ENCODE measurements around the gene LRCH4.

The LRCH4 gene

GRCh38 chr7:100584683-100585510 lies 1.0 kb downstream of the LRCH4 start:
- peaks cover 29% of the 10 kb centered on the region for H3K4me1 ChIP-seq (ENCODE audit: control insufficient read depth, low read depth, low read length)
- H3K9me3 ChIP-seq (ENCODE audit: control insufficient read depth, low read depth, low read length): no peaks in the 10 kb centered on the region
- peak overlapping the region; percentile 80 for H3K9ac ChIP-seq (ENCODE audit: low read length)
- H3K4me3 ChIP-seq (ENCODE audit: low read length): peak overlapping the region; percentile 95
- no peak overlapping the region for H3K27ac ChIP-seq (ENCODE audit: low read length)
- peaks cover 17% of the 10 kb centered on the region for H3K36me3 ChIP-seq (ENCODE audit: control insufficient read depth, low read depth, low read length)
- H3K27me3 ChIP-seq (ENCODE audit: control insufficient read depth, insufficient read depth, low read length): peaks cover under 1% of the 10 kb centered on the region

DNA sequence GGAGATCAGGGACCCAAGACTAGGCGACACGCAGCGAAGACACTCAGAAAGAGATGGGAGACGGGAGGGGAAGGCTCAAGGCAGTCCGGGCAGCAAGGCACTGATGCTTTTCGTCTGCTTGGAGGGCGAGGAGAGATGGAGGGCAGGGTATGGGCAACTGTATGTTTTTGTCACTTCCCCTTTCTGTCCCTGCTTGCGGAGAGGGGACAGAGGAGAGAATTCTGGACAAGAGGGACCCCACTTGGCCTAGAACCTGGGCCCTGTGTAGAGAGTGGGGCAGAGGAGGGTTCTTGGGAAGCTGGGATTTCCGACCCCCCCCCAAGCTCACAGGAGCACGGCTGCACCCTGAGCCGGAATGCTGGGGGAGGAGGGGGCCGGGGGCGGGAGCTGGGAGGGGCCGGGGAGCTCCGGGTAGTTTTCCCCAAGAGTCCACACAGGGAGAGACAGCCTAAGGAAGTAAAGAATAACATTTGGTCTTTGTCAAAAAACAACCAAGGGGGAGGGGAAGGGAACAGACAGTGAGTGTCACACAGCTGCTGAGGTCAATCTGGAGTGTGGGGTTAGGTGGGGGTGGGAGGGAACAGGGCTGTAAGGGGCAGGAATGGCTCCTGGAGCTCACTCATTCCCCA lies 1.8 kb downstream of the LRCH4 start:
- Histone ChIP-seq H3K36me3 (ENCODE audit: control insufficient read depth, low read depth, low read length) (peaks cover 20% of the 10 kb centered on the region), H3K27ac (ENCODE audit: low read length) (no peak overlapping the region), H3K4me3 (ENCODE audit: low read length) (peak overlapping the region; percentile 95), H3K4me1 (ENCODE audit: control insufficient read depth, low read depth, low read length) (peaks cover 22% of the 10 kb centered on the region), H3K27me3 (ENCODE audit: control insufficient read depth, insufficient read depth, low read length) (no peaks in the 10 kb centered on the region), H3K9ac (ENCODE audit: low read length) (no peak overlapping the region), H3K9me3 (ENCODE audit: control insufficient read depth, low read depth, low read length) (no peaks in the 10 kb centered on the region)

GRCh38 chr7:100583132-100584053 lies 2.5 kb downstream of the LRCH4 start:
- H3K4me3 ChIP-seq (ENCODE audit: low read length): no peak overlapping the region

DNA sequence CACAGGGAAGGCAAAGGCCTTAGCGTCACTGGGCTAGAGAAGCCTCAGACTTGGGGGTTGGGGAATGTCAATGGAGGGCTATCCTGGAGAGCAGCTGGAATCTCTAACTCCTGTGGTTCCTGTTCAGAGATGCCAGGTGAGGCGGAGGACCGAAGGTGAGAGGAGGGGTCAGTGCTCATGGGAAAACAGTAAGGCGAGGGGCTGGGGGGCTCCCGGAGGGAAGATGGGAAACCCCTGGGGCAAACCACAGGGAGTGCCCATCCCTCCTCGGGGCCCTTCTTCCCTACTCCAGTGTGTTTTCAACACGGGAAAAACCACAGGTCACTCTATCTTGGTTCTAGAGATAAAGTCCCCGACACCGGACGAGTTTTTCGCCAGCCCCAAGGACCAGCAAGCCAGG lies 3.3 kb downstream of the LRCH4 start:
- Histone ChIP-seq H3K27ac (ENCODE audit: low read length) (no peak overlapping the region), H3K36me3 (ENCODE audit: control insufficient read depth, low read depth, low read length) (peaks cover 20% of the 10 kb centered on the region), H3K9me3 (ENCODE audit: control insufficient read depth, low read depth, low read length) (no peaks in the 10 kb centered on the region), H3K4me3 (ENCODE audit: low read length) (no peak overlapping the region), H3K27me3 (ENCODE audit: control insufficient read depth, insufficient read depth, low read length) (no peaks in the 10 kb centered on the region), H3K4me1 (ENCODE audit: control insufficient read depth, low read depth, low read length) (peaks cover 22% of the 10 kb centered on the region), H3K9ac (ENCODE audit: low read length) (no peak overlapping the region)

More at GRCh38 chr7:100583132-100584053, 2.5 kb downstream of the LRCH4 start:
- Histone ChIP-seq H3K9me3 (ENCODE audit: control insufficient read depth, low read depth, low read length) (no peaks in the 10 kb centered on the region), H3K27ac (ENCODE audit: low read length) (no peak overlapping the region), H3K9ac (ENCODE audit: low read length) (no peak overlapping the region), H3K36me3 (ENCODE audit: control insufficient read depth, low read depth, low read length) (peaks cover 20% of the 10 kb centered on the region), H3K4me1 (ENCODE audit: control insufficient read depth, low read depth, low read length) (peaks cover 22% of the 10 kb centered on the region), H3K27me3 (ENCODE audit: control insufficient read depth, insufficient read depth, low read length) (no peaks in the 10 kb centered on the region)

GRCh38 chr7:100582041-100582579 lies 3.8 kb downstream of the LRCH4 start:
- no peak overlapping the region for H3K9ac ChIP-seq (ENCODE audit: low read length)
- no peaks in the 10 kb centered on the region for H3K27me3 ChIP-seq (ENCODE audit: control insufficient read depth, insufficient read depth, low read length)
- no peak overlapping the region for H3K4me3 ChIP-seq (ENCODE audit: low read length)
- H3K36me3 ChIP-seq (ENCODE audit: control insufficient read depth, low read depth, low read length): peaks cover 20% of the 10 kb centered on the region
- peaks cover 22% of the 10 kb centered on the region for H3K4me1 ChIP-seq (ENCODE audit: control insufficient read depth, low read depth, low read length)
- no peak overlapping the region for H3K27ac ChIP-seq (ENCODE audit: low read length)
- no peaks in the 10 kb centered on the region for H3K9me3 ChIP-seq (ENCODE audit: control insufficient read depth, low read depth, low read length)

- Histone ChIP-seq H3K27me3 (ENCODE audit: control insufficient read depth, insufficient read depth, low read length) (no peaks in the 10 kb centered on the region), H3K9ac (ENCODE audit: low read length) (no peak overlapping the region), H3K27ac (ENCODE audit: low read length) (no peak overlapping the region), H3K9me3 (ENCODE audit: control insufficient read depth, low read depth, low read length) (no peaks in the 10 kb centered on the region), H3K36me3 (ENCODE audit: control insufficient read depth, low read depth, low read length) (peaks cover 25% of the 10 kb centered on the region), H3K4me3 (ENCODE audit: low read length) (no peak overlapping the region), H3K4me1 (ENCODE audit: control insufficient read depth, low read depth, low read length) (peaks cover 22% of the 10 kb centered on the region)
Measured at GRCh38 chr7:100580466-100581283, 5.3 kb downstream of the LRCH4 start.

- Histone ChIP-seq H3K9ac (ENCODE audit: low read length) (no peak overlapping the region), H3K4me1 (ENCODE audit: control insufficient read depth, low read depth, low read length) (peaks cover 6% of the 10 kb centered on the region), H3K9me3 (ENCODE audit: control insufficient read depth, low read depth, low read length) (no peaks in the 10 kb centered on the region), H3K27ac (ENCODE audit: low read length) (no peak overlapping the region), H3K36me3 (ENCODE audit: control insufficient read depth, low read depth, low read length) (peaks cover 25% of the 10 kb centered on the region), H3K4me3 (ENCODE audit: low read length) (no peak overlapping the region), H3K27me3 (ENCODE audit: control insufficient read depth, insufficient read depth, low read length) (no peaks in the 10 kb centered on the region)
Measured at GRCh38 chr7:100578246-100579183, 7.4 kb downstream of the LRCH4 start.

DNA sequence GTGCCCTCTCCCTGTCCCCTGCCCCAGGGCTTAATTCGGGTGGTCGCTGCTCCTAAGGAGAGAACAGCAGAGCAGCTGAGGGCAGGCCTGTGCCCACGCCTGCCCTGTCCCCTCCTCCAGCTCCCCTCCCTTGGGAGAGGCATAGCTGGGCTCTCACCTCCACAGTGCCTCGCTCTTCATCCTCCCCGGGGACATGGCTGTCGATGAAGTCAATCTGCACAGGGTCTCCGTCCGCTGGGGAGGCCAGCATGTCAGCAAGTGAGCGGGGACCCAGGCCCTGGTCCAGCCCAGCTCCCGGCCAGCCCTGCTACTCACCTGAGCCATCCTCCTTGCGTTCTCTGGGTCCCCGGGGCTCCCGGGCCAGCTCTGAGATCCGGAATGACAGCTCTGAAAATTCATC lies 8.4 kb downstream of the LRCH4 start:
- Histone ChIP-seq H3K4me3 (ENCODE audit: low read length) (no peak overlapping the region), H3K4me1 (ENCODE audit: control insufficient read depth, low read depth, low read length) (peaks cover 3% of the 10 kb centered on the region), H3K36me3 (ENCODE audit: control insufficient read depth, low read depth, low read length) (peaks cover 25% of the 10 kb centered on the region), H3K27ac (ENCODE audit: low read length) (no peak overlapping the region), H3K9me3 (ENCODE audit: control insufficient read depth, low read depth, low read length) (no peaks in the 10 kb centered on the region), H3K27me3 (ENCODE audit: control insufficient read depth, insufficient read depth, low read length) (no peaks in the 10 kb centered on the region), H3K9ac (ENCODE audit: low read length) (no peak overlapping the region)

- no peak overlapping the region for H3K4me3 ChIP-seq (ENCODE audit: low read length)
- no peak overlapping the region for H3K9ac ChIP-seq (ENCODE audit: low read length)
- no peaks in the 10 kb centered on the region for H3K9me3 ChIP-seq (ENCODE audit: control insufficient read depth, low read depth, low read length)
- H3K4me1 ChIP-seq (ENCODE audit: control insufficient read depth, low read depth, low read length): peaks cover 7% of the 10 kb centered on the region
- no peaks in the 10 kb centered on the region for H3K27me3 ChIP-seq (ENCODE audit: control insufficient read depth, insufficient read depth, low read length)
- peaks cover 25% of the 10 kb centered on the region for H3K36me3 ChIP-seq (ENCODE audit: control insufficient read depth, low read depth, low read length)
- H3K27ac ChIP-seq (ENCODE audit: low read length): no peak overlapping the region
Measured at GRCh38 chr7:100577103-100577502, 8.8 kb downstream of the LRCH4 start.

All from iPS-18a (cell line).